NB4 (cell line): ENCODE measurements around the gene TGFB3.

ENCODE experiments used
- MYC ChIP-seq: IDR thresholded peaks from 2 replicates; pipeline ENCODE4 v1.6.1; 2011; ENCODE audit warnings: low read depth, low read length
- POLR2A ChIP-seq: IDR thresholded peaks from 2 replicates; pipeline ENCODE4 v1.6.1; 2011; ENCODE audit warnings: mild to moderate bottlenecking; ENCODE audit not compliant: insufficient read length; ENCODE audit errors: extremely low read depth
- TF ChIP-seq, protein P1 (sequence below): IDR thresholded peaks from one replicate; pipeline ENCODE4 v1.5.1; 2012; ENCODE audit warnings: low read depth, low read length
- TF ChIP-seq, protein P2 (sequence below): IDR thresholded peaks from 2 replicates; pipeline ENCODE4 v1.6.1; 2011; ENCODE audit warnings: low read depth, low read length

DNA sequence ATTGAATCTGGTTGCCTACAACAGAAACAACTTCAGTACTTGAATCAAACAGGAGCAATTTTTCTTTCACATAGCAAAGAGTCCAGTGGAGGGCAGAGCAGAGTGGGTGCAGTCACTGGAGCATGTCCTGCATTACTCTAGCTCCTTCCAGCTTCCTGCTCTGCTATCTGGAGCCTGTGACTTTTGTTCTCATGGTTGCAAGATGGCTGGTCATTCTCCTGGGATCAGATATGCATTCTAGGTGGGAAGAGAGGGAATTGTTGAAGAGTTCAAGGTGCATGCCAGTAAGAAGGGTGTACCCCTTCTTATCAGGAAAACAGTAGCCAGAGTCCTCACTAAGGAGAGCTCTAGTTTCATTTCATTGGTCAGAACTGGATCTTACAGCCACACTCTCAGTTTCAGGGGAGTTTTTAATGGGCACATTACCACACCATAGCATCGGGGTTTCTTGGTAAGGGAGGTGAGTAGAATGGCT lies 11.8 kb upstream of the TGFB3 start:
- TF ChIP-seq, protein P1, sequence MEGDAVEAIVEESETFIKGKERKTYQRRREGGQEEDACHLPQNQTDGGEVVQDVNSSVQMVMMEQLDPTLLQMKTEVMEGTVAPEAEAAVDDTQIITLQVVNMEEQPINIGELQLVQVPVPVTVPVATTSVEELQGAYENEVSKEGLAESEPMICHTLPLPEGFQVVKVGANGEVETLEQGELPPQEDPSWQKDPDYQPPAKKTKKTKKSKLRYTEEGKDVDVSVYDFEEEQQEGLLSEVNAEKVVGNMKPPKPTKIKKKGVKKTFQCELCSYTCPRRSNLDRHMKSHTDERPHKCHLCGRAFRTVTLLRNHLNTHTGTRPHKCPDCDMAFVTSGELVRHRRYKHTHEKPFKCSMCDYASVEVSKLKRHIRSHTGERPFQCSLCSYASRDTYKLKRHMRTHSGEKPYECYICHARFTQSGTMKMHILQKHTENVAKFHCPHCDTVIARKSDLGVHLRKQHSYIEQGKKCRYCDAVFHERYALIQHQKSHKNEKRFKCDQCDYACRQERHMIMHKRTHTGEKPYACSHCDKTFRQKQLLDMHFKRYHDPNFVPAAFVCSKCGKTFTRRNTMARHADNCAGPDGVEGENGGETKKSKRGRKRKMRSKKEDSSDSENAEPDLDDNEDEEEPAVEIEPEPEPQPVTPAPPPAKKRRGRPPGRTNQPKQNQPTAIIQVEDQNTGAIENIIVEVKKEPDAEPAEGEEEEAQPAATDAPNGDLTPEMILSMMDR, result no peak
- TF ChIP-seq POLR2A (no peak), MYC (no peak)
- TF ChIP-seq, protein P2, sequence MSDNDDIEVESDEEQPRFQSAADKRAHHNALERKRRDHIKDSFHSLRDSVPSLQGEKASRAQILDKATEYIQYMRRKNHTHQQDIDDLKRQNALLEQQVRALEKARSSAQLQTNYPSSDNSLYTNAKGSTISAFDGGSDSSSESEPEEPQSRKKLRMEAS, result no peak
